Mucosa of descending colon (tissue), 3 donors: ENCODE measurements around the gene ADGRF1. TPM values are rescaled to one million over a fixed set of nuclear protein-coding genes. Genes with fewer than 3 reads are reported as not detected.

ENCODE experiments used
- ATAC-seq: fragments of 200-7000 bp; cut with Tn5 transposase; one replicate; pipeline ENCODE4 v1.9.1; 2020; ENCODE audit warnings: mild to moderate bottlenecking, moderate library complexity
- DNase-seq, 3 donors: peaks; one replicate each; pipeline ENCODE4 v3.0.0-alpha.2; 2020
- H3K36me3 ChIP-seq: fragments of 200-600 bp; one replicate; pipeline ENCODE4 v1.8.0; 2021; ENCODE audit warnings: low read depth, mild to moderate bottlenecking
- H3K4me1 ChIP-seq: fragments of 200-600 bp; one replicate; pipeline ENCODE4 v1.8.0; 2021; ENCODE audit warnings: low read depth, mild to moderate bottlenecking
- H3K4me3 ChIP-seq: fragments of 200-600 bp; one replicate; pipeline ENCODE4 v1.8.0; 2021; ENCODE audit warnings: mild to moderate bottlenecking
- H3K9me3 ChIP-seq: fragments of 200-600 bp; one replicate; pipeline ENCODE4 v1.8.0; 2021; ENCODE audit warnings: mild to moderate bottlenecking
- CTCF ChIP-seq: fragments of 200-600 bp; IDR thresholded peaks from one replicate; pipeline ENCODE4 v1.8.0; 2022; ENCODE audit warnings: antibody characterized with exemption, mild to moderate bottlenecking
- intact Hi-C, 2 donors: fragments of 100-400 bp; cut with DNase I in 1 of 2; cut with micrococcal nuclease in 1 of 2; formaldehyde crosslinking; loops; one replicate each; pipeline versions ENCODE4 v1.11.0 to v1.11.1; 2022; cut with DNase I, micrococcal nuclease
- total RNA-seq, 3 donors: library from RNA; stranded (reverse); fragmentation: NEBNext Ultra II Directional in 2 of 3; extraction: Animal tissue kit (Norgen Biotek cat#: 25700) in 2 of 3; gene quantifications; one replicate each; pipeline versions ENCODE4 v1.2.1 to v1.2.4, GENCODE V29; 2021 to 2023
- donor health status: DM: no; HTN: no; CAD: no; lungs with moderate emphysema.
- donor health status: DM: no; HTN: no; CAD: no.
- donor health status: DM: no; HTN: yes; CAD: no.

The ADGRF1 gene
- total RNA-seq, 3 donors from 2014 or later: 1.2 to 3.3 (median 1.8) TPM

DNA sequence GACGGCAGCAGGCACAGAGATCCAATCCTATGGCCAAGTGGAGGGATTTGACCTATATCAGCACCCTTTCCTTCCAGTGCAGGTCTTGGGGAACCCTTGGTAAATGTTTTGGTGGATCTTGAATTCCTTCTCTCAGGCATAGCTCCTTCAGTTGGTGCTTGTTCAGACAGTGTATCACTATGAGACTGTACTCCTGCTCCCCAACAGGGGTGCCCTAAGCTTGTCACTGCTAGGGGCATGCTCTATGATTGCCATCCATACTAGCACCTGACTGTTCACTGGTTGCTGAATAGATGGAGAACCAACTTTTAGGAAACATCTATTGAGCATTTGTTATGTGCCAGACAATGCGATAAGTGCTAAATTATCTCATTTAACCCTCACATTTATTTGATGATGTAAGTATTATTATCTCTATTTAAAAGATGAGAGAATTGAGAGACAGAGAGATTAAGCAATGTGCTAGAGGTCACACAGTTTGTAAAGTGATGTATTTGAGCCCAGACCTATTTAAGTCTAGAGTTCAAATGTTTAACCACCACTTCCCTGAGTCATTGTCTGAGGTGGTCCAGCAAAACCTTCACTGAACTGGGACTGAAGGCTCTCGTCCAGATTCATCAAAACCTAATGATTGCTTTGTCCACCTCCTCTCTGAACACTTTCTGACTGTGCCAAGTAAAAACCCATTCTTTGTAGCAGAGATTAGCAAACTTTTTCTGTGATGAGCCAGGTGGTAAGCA, 34.3 kb downstream of the ADGRF1 start:
- intact Hi-C loops: no loop called here
- no peak for TF ChIP-seq CTCF
- no peak for DNase-seq

GRCh38 chr6:47005486-47005885, 36.6 kb downstream of the ADGRF1 start:
- no peak for ATAC-seq
- H3K4me3 ChIP-seq: no peak overlapping the region

More for the DNA sequence above, 34.3 kb downstream of the ADGRF1 start:
- H3K4me1 ChIP-seq: no peaks in the 10 kb centered on the region
- ATAC-seq: no peak
- no peaks in the 10 kb centered on the region for H3K36me3 ChIP-seq
- no peak overlapping the region for H3K4me3 ChIP-seq
- no peaks in the 10 kb centered on the region for H3K9me3 ChIP-seq

GRCh38 chr6:47004463-47004862, 37.7 kb downstream of the ADGRF1 start:
- Histone ChIP-seq H3K4me3 (no peak overlapping the region), H3K4me1 (no peaks in the 10 kb centered on the region), H3K36me3 (no peaks in the 10 kb centered on the region), H3K9me3 (no peaks in the 10 kb centered on the region)
- no peak for TF ChIP-seq CTCF
- intact Hi-C loops: no loop called here
- no peak for ATAC-seq
- DNase-seq: no peak

More at GRCh38 chr6:47005486-47005885, 36.6 kb downstream of the ADGRF1 start:
- H3K9me3 ChIP-seq: no peaks in the 10 kb centered on the region
- no peak for TF ChIP-seq CTCF
- intact Hi-C loops: no loop called here
- DNase-seq: no peak
- no peaks in the 10 kb centered on the region for H3K36me3 ChIP-seq
- H3K4me1 ChIP-seq: no peaks in the 10 kb centered on the region

GRCh38 chr6:47000842-47001241, 41.3 kb downstream of the ADGRF1 start:
- no peak overlapping the region for H3K4me3 ChIP-seq
- no peaks in the 10 kb centered on the region for H3K4me1 ChIP-seq
- TF ChIP-seq CTCF: no peak
- intact Hi-C loops: no loop called here
- H3K36me3 ChIP-seq: no peaks in the 10 kb centered on the region
- DNase-seq (no peak), ATAC-seq (no peak)
- H3K9me3 ChIP-seq: no peaks in the 10 kb centered on the region

DNA sequence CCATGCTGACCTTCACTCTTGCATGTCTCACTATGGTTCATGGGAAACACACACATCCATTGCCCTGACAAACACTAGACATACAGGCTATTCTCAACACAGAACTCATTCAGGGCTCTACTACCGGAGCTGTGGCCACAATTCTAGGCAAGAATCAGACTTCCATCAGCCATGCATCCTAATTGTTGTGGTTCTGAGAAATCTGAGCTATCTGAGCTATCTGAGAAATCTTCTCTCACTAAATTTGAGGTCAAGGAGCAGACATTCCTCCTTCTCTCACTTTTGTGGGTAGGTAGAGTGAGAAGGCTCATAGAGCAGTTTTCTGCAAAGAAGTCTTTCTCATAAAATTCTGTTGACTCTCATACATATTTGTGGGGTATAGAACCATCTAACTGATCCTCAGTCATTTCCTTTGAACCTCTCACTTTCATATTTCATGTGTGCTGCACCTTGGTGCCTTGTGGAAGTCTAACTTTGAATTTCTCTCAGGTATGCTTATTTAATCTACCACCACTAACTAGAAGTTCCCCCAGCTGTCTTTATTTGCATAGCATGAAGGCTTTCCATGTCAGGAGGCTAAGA, 43.6 kb downstream of the ADGRF1 start:
- H3K4me3 ChIP-seq: no peak overlapping the region
- no peak for ATAC-seq
- no peaks in the 10 kb centered on the region for H3K4me1 ChIP-seq
- DNase-seq: no peak
- no peak for TF ChIP-seq CTCF
- intact Hi-C loops: no loop called here
- H3K9me3 ChIP-seq: no peaks in the 10 kb centered on the region
- no peaks in the 10 kb centered on the region for H3K36me3 ChIP-seq
